Stimulated activated CD4-positive, alpha-beta T cell treated with anti-CD3 and anti-CD28 coated beads, Interleukin-4, amount 100 ng/mL, for 4 hours (primary cell): ENCODE results near the gene ADAMTS10.
"Not testable (repeated sequence)": the region's sequence is repeated elsewhere in the genome, so short reads cannot be mapped to it uniquely, and the experiment has no call there.

ENCODE experiments used
- DNase-seq, 2 experiments: peaks; one replicate each; pipeline ENCODE4 v3.0.0-alpha.2; 2020

ADAMTS10 gene

GRCh38 chr19:8622886-8623285 is 12.4 kb upstream of the ADAMTS10 start:
- not testable (repeated sequence) for DNase-seq

- no peak for DNase-seq
Observed at GRCh38 chr19:8618751-8619150, 8.2 kb upstream of the ADAMTS10 start.

- no peak for DNase-seq
Observed at GRCh38 chr19:8617984-8618383, 7.5 kb upstream of the ADAMTS10 start.

GRCh38 chr19:8617325-8617724 is 6.8 kb upstream of the ADAMTS10 start:
- DNase-seq: not testable (repeated sequence)

- no peak for DNase-seq
Observed at GRCh38 chr19:8616861-8617260, 6.3 kb upstream of the ADAMTS10 start.

GRCh38 chr19:8615813-8616596 is 5.5 kb upstream of the ADAMTS10 start:
- DNase-seq: peak; percentile 38 to 48

GRCh38 chr19:8615024-8615423 is 4.5 kb upstream of the ADAMTS10 start:
- no peak for DNase-seq

GRCh38 chr19:8614455-8614854 is 3.9 kb upstream of the ADAMTS10 start:
- no peak for DNase-seq

GRCh38 chr19:8612807-8613171 is 2.3 kb upstream of the ADAMTS10 start:
- DNase-seq: no peak

- no peak for DNase-seq
Observed at GRCh38 chr19:8611877-8612806, 1.6 kb upstream of the ADAMTS10 start.

GRCh38 chr19:8611391-8611876 is 919 bp upstream of the ADAMTS10 start:
- no peak for DNase-seq

GRCh38 chr19:8610936-8611300 is 403 bp upstream of the ADAMTS10 start:
- DNase-seq: no peak

GRCh38 chr19:8609279-8610040 is 1.1 kb downstream of the ADAMTS10 start:
- DNase-seq: no peak

- DNase-seq: no peak
Observed at GRCh38 chr19:8608941-8609278, 1.6 kb downstream of the ADAMTS10 start.

GRCh38 chr19:8607386-8607785 is 3.1 kb downstream of the ADAMTS10 start:
- no peak for DNase-seq

GRCh38 chr19:8605514-8605913 is 5.0 kb downstream of the ADAMTS10 start:
- no peak for DNase-seq

GRCh38 chr19:8601796-8602195 is 8.7 kb downstream of the ADAMTS10 start:
- DNase-seq: no peak

GRCh38 chr19:8600816-8601215 is 9.7 kb downstream of the ADAMTS10 start:
- no peak for DNase-seq

- DNase-seq: no peak
Observed at GRCh38 chr19:8600064-8600463, 10.5 kb downstream of the ADAMTS10 start.

GRCh38 chr19:8596168-8596567 is 14.3 kb downstream of the ADAMTS10 start:
- no peak for DNase-seq

- DNase-seq: no peak
Observed at GRCh38 chr19:8595651-8596050, 14.9 kb downstream of the ADAMTS10 start.

- no peak for DNase-seq
Observed at GRCh38 chr19:8593931-8594330, 16.6 kb downstream of the ADAMTS10 start.
